ENCODE results near the gene RBFA. TPM values are rescaled to one million over a fixed set of nuclear protein-coding genes. Genes with fewer than 3 reads are reported as not detected.

RBFA gene
- total and polyA plus RNA-seq, 10 of the 15 experiments (the other 5 are each of a cell fraction or from before 2014, with no cell fraction given): 7.2 to 56.0 (median 37.7) TPM

- TF ChIP-seq ZNF592 (IDR thresholded peaks at IDR 0.05): no peak
- TF ChIP-seq ZBTB4 (CRISPR knock-in tag; IDR thresholded peaks at IDR 0.05): no peak
- no peak for TF ChIP-seq SMC3 (IDR thresholded peaks at IDR 0.05; ENCODE audit: borderline replicate concordance, low read length)
- TF ChIP-seq HSF1 (IDR thresholded peaks at IDR 0.05; ENCODE audit: low read depth, low read length): no peak
- no peak for TF ChIP-seq PKNOX1 (IDR thresholded peaks at IDR 0.05)
- no peak for TF ChIP-seq CHD4 (IDR thresholded peaks at IDR 0.05)
- TF ChIP-seq SMAD1 (IDR thresholded peaks at IDR 0.05; ENCODE audit: low read depth, partially characterized antibody): no peak
- no peak for TF ChIP-seq NFYA (IDR thresholded peaks at IDR 0.05; ENCODE audit: borderline replicate concordance, low read depth, low read length)
These were observed 49.1 kb upstream of the RBFA start (continued) for GRCh38 chr18:79985172-79985571.

Measured in GM12878 (cell line).